ENCODE data around the gene SACM1L.
"Not testable (repeated sequence)": the region's sequence is repeated elsewhere in the genome, so short reads cannot be mapped to it uniquely, and the experiment has no call there.

SACM1L gene

GRCh38 chr3:45729614-45730013 lies 40.4 kb downstream of the SACM1L start:
- Mint-ChIP-seq H3K4me3 (no peak overlapping the region), H3K27me3 (ENCODE audit: low read depth) (no peaks in the 10 kb centered on the region), H3K4me1 (ENCODE audit: low read depth) (peaks cover 13% of the 10 kb centered on the region), H3K36me3 (ENCODE audit: low read depth) (peaks cover 69% of the 10 kb centered on the region), H3K27ac (peak overlapping the region; percentile 32), H3K9me3 (no peaks in the 10 kb centered on the region)
- DNase-seq (ENCODE audit: low spot score) = no peak

GRCh38 chr3:45730409-45731154 lies 41.4 kb downstream of the SACM1L start:
- no peak for DNase-seq (ENCODE audit: low spot score)
- Mint-ChIP-seq H3K4me1 (ENCODE audit: low read depth) (peaks cover 13% of the 10 kb centered on the region), H3K4me3 (no peak overlapping the region), H3K9me3 (no peaks in the 10 kb centered on the region), H3K27me3 (ENCODE audit: low read depth) (no peaks in the 10 kb centered on the region), H3K27ac (no peak overlapping the region), H3K36me3 (ENCODE audit: low read depth) (peaks cover 69% of the 10 kb centered on the region)

GRCh38 chr3:45736707-45737106 lies 47.5 kb downstream of the SACM1L start:
- DNase-seq (ENCODE audit: low spot score) = no peak
- H3K27me3 Mint-ChIP-seq (ENCODE audit: low read depth) = no peaks in the 10 kb centered on the region
- peaks cover 65% of the 10 kb centered on the region for H3K36me3 Mint-ChIP-seq (ENCODE audit: low read depth)
- H3K4me1 Mint-ChIP-seq (ENCODE audit: low read depth) = peaks cover 13% of the 10 kb centered on the region
- no peaks in the 10 kb centered on the region for H3K9me3 Mint-ChIP-seq
- no peak overlapping the region for H3K27ac Mint-ChIP-seq
- no peak overlapping the region for H3K4me3 Mint-ChIP-seq

GRCh38 chr3:45737234-45737633 lies 48.0 kb downstream of the SACM1L start:
- Mint-ChIP-seq H3K4me3 (no peak overlapping the region), H3K27me3 (ENCODE audit: low read depth) (no peaks in the 10 kb centered on the region), H3K27ac (no peak overlapping the region), H3K36me3 (ENCODE audit: low read depth) (peaks cover 63% of the 10 kb centered on the region), H3K4me1 (ENCODE audit: low read depth) (peaks cover 18% of the 10 kb centered on the region), H3K9me3 (no peaks in the 10 kb centered on the region)
- DNase-seq (ENCODE audit: low spot score) = no peak

GRCh38 chr3:45739991-45740390 lies 50.8 kb downstream of the SACM1L start:
- peaks cover 19% of the 10 kb centered on the region for H3K4me1 Mint-ChIP-seq (ENCODE audit: low read depth)
- H3K4me3 Mint-ChIP-seq = no peak overlapping the region
- DNase-seq (ENCODE audit: low spot score) = no peak
- H3K27me3 Mint-ChIP-seq (ENCODE audit: low read depth) = no peaks in the 10 kb centered on the region
- no peaks in the 10 kb centered on the region for H3K9me3 Mint-ChIP-seq
- H3K36me3 Mint-ChIP-seq (ENCODE audit: low read depth) = peaks cover 59% of the 10 kb centered on the region
- peak overlapping the region; percentile 15 for H3K27ac Mint-ChIP-seq

GRCh38 chr3:45741247-45741646 lies 52.1 kb downstream of the SACM1L start:
- no peaks in the 10 kb centered on the region for H3K9me3 Mint-ChIP-seq

GRCh38 chr3:45741742-45742460 lies 52.7 kb downstream of the SACM1L start:
- no peaks in the 10 kb centered on the region for H3K27me3 Mint-ChIP-seq (ENCODE audit: low read depth)
- no peak overlapping the region for H3K4me3 Mint-ChIP-seq
- H3K9me3 Mint-ChIP-seq = no peaks in the 10 kb centered on the region
- no peak for DNase-seq (ENCODE audit: low spot score)
- H3K4me1 Mint-ChIP-seq (ENCODE audit: low read depth) = peaks cover 19% of the 10 kb centered on the region
- H3K27ac Mint-ChIP-seq = peak overlapping the region; percentile 41
- peaks cover 51% of the 10 kb centered on the region for H3K36me3 Mint-ChIP-seq (ENCODE audit: low read depth)

More at GRCh38 chr3:45741247-45741646, 52.1 kb downstream of the SACM1L start:
- DNase-seq (ENCODE audit: low spot score) = no peak
- Mint-ChIP-seq H3K4me1 (ENCODE audit: low read depth) (peaks cover 19% of the 10 kb centered on the region), H3K27ac (peak overlapping the region; percentile 33), H3K27me3 (ENCODE audit: low read depth) (no peaks in the 10 kb centered on the region), H3K36me3 (ENCODE audit: low read depth) (peaks cover 58% of the 10 kb centered on the region), H3K4me3 (no peak overlapping the region)

- Mint-ChIP-seq H3K4me3 (no peak overlapping the region), H3K36me3 (ENCODE audit: low read depth) (peaks cover 46% of the 10 kb centered on the region), H3K27me3 (ENCODE audit: low read depth) (no peaks in the 10 kb centered on the region), H3K27ac (peak overlapping the region; percentile 41), H3K9me3 (no peaks in the 10 kb centered on the region), H3K4me1 (ENCODE audit: low read depth) (peaks cover 19% of the 10 kb centered on the region)
- no peak for DNase-seq (ENCODE audit: low spot score)
These were observed 53.4 kb downstream of the SACM1L start for GRCh38 chr3:45742461-45743089.

- DNase-seq (ENCODE audit: low spot score) = no peak
- Mint-ChIP-seq H3K9me3 (no peaks in the 10 kb centered on the region), H3K4me3 (no peak overlapping the region), H3K4me1 (ENCODE audit: low read depth) (peaks cover 12% of the 10 kb centered on the region), H3K36me3 (ENCODE audit: low read depth) (peaks cover 26% of the 10 kb centered on the region), H3K27me3 (ENCODE audit: low read depth) (no peaks in the 10 kb centered on the region), H3K27ac (no peak overlapping the region)
These were observed 57.1 kb downstream of the SACM1L start for GRCh38 chr3:45746165-45746776.

GRCh38 chr3:45746777-45747622 lies 57.8 kb downstream of the SACM1L start:
- Mint-ChIP-seq H3K27me3 (ENCODE audit: low read depth) (no peaks in the 10 kb centered on the region), H3K36me3 (ENCODE audit: low read depth) (peaks cover 23% of the 10 kb centered on the region), H3K4me3 (no peak overlapping the region), H3K4me1 (ENCODE audit: low read depth) (peaks cover 6% of the 10 kb centered on the region), H3K27ac (no peak overlapping the region), H3K9me3 (no peaks in the 10 kb centered on the region)
- no peak for DNase-seq (ENCODE audit: low spot score)

GRCh38 chr3:45748068-45748467 lies 58.9 kb downstream of the SACM1L start:
- no peak for DNase-seq (ENCODE audit: low spot score)
- Mint-ChIP-seq H3K9me3 (no peaks in the 10 kb centered on the region), H3K4me3 (no peak overlapping the region), H3K36me3 (ENCODE audit: low read depth) (peaks cover 16% of the 10 kb centered on the region), H3K4me1 (ENCODE audit: low read depth) (no peaks in the 10 kb centered on the region), H3K27ac (no peak overlapping the region), H3K27me3 (ENCODE audit: low read depth) (no peaks in the 10 kb centered on the region)

- not testable (repeated sequence) for DNase-seq (ENCODE audit: low spot score); H3K36me3 Mint-ChIP-seq (ENCODE audit: low read depth); H3K4me1 Mint-ChIP-seq (ENCODE audit: low read depth); H3K9me3 Mint-ChIP-seq; H3K27ac Mint-ChIP-seq; H3K4me3 Mint-ChIP-seq; H3K27me3 Mint-ChIP-seq (ENCODE audit: low read depth)
These were observed 59.9 kb downstream of the SACM1L start for GRCh38 chr3:45749036-45749600.

GRCh38 chr3:45749880-45750279 lies 60.7 kb downstream of the SACM1L start:
- H3K27me3 Mint-ChIP-seq (ENCODE audit: low read depth) = no peaks in the 10 kb centered on the region
- H3K4me1 Mint-ChIP-seq (ENCODE audit: low read depth) = no peaks in the 10 kb centered on the region
- no peak overlapping the region for H3K4me3 Mint-ChIP-seq
- H3K9me3 Mint-ChIP-seq = no peaks in the 10 kb centered on the region
- no peak for DNase-seq (ENCODE audit: low spot score)
- H3K36me3 Mint-ChIP-seq (ENCODE audit: low read depth) = peaks cover 8% of the 10 kb centered on the region
- no peak overlapping the region for H3K27ac Mint-ChIP-seq

All from T-helper 2 cell treated with Interferon-gamma antibody and Interleukin-4, amounts not matched to agents 5 μg/mL and 100 μg/mL, for 36 hours (primary cell).